ENCODE data around the gene EYA2.

DNA sequence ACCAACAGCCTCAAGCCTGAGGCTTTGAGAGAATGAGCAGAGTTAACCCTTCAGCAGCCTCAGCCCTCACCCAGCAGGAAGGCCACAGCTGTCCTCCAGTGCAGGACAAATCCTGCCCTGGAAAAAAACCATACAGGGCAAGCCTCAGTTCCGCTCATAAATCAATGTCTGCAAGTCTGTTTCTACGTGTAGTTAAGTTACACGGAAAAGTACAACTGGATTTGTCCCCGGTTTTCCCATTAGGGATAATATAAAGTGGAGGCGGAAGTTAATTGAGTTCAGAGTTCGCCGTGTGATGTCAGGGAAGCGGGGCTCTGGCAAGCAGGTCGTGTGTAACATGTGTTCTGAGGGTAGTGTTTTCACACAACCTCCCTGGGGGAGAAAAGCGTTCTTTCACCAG is 44.2 kb upstream of the EYA2 start:
- TF ChIP-seq, protein P1, sequence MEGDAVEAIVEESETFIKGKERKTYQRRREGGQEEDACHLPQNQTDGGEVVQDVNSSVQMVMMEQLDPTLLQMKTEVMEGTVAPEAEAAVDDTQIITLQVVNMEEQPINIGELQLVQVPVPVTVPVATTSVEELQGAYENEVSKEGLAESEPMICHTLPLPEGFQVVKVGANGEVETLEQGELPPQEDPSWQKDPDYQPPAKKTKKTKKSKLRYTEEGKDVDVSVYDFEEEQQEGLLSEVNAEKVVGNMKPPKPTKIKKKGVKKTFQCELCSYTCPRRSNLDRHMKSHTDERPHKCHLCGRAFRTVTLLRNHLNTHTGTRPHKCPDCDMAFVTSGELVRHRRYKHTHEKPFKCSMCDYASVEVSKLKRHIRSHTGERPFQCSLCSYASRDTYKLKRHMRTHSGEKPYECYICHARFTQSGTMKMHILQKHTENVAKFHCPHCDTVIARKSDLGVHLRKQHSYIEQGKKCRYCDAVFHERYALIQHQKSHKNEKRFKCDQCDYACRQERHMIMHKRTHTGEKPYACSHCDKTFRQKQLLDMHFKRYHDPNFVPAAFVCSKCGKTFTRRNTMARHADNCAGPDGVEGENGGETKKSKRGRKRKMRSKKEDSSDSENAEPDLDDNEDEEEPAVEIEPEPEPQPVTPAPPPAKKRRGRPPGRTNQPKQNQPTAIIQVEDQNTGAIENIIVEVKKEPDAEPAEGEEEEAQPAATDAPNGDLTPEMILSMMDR (conservative IDR thresholded peaks at IDR 0.05 in 1 of 2, IDR thresholded peaks at IDR 0.05 in 1 of 2; ENCODE audit: extremely low read depth in 1 of 2, insufficient read depth in 1 of 2, low read depth in 1 of 2, low read length in 2 of 2), result no peak
- TF ChIP-seq EZH2 (IDR thresholded peaks at IDR 0.05; ENCODE audit: borderline replicate concordance, low read length), result no peak

Measured in mammary epithelial cell (primary cell).